Raji (cell line): Measurements from ENCODE around the gene DCHS1.

Source experiments
- POLR2A ChIP-seq: IDR thresholded peaks from 2 replicates; pipeline ENCODE4 v1.6.1; 2011; ENCODE audit warnings: low read depth, low read length, control low read depth; ENCODE audit not compliant: insufficient read depth

The DCHS1 gene

GRCh38 chr11:6654281-6655019 is 1.2 kb downstream of the DCHS1 start:
- TF ChIP-seq POLR2A, result no peak

GRCh38 chr11:6653656-6654055 is 2.0 kb downstream of the DCHS1 start:
- no peak for TF ChIP-seq POLR2A

GRCh38 chr11:6653097-6653496 is 2.5 kb downstream of the DCHS1 start:
- TF ChIP-seq POLR2A, result no peak

- no peak for TF ChIP-seq POLR2A
Measured at GRCh38 chr11:6652182-6652581, 3.4 kb downstream of the DCHS1 start.

GRCh38 chr11:6650980-6651379 is 4.6 kb downstream of the DCHS1 start:
- no peak for TF ChIP-seq POLR2A

- no peak for TF ChIP-seq POLR2A
Measured at GRCh38 chr11:6650104-6650503, 5.5 kb downstream of the DCHS1 start.

- TF ChIP-seq POLR2A, result no peak
Measured at GRCh38 chr11:6648501-6648900, 7.1 kb downstream of the DCHS1 start.

GRCh38 chr11:6647836-6648235 is 7.8 kb downstream of the DCHS1 start:
- TF ChIP-seq POLR2A, result no peak

GRCh38 chr11:6646918-6647679 is 8.5 kb downstream of the DCHS1 start:
- TF ChIP-seq POLR2A, result 0 out of 2 replicates have a peak, but pooled peaks have one; percentile 31

GRCh38 chr11:6646576-6646917 is 9.1 kb downstream of the DCHS1 start:
- no peak for TF ChIP-seq POLR2A

- TF ChIP-seq POLR2A, result no peak
Measured at GRCh38 chr11:6646071-6646470, 9.5 kb downstream of the DCHS1 start.

- TF ChIP-seq POLR2A, result no peak
Measured at GRCh38 chr11:6642957-6643356, 12.7 kb downstream of the DCHS1 start.

GRCh38 chr11:6640985-6641701 is 14.5 kb downstream of the DCHS1 start:
- no peak for TF ChIP-seq POLR2A

- TF ChIP-seq POLR2A, result no peak
Measured at GRCh38 chr11:6640036-6640984, 15.3 kb downstream of the DCHS1 start.

- TF ChIP-seq POLR2A, result no peak
Measured at GRCh38 chr11:6638429-6638828, 17.2 kb downstream of the DCHS1 start.
